Amygdala (tissue), 56 donors: ENCODE results near the gene GALNT11.
"Not testable (repeated sequence)": the region's sequence is repeated elsewhere in the genome, so short reads cannot be mapped to it uniquely, and the experiment has no call there.

Experiments
- DNase-seq, 56 donors: peaks; one replicate each; lab custom pipeline; 2025; lab: John Stamatoyannopoulos, UW

GALNT11 gene

GRCh38 chr7:152025077-152025936 is at the start of gene GALNT11:
TSS of gene GALNT11 (plus strand) at chr7:152025674. CDS start at chr7:152094228, 68,554 bp downstream.
- peak in 55 of 56 donors; percentile 5 to 87 (median 67) for DNase-seq

- DNase-seq = no peak
Observed at GRCh38 chr7:151978616-151979015, 46.9 kb upstream of the GALNT11 start.

- DNase-seq = no peak
Observed at GRCh38 chr7:151981223-151981622, 44.3 kb upstream of the GALNT11 start.

GRCh38 chr7:151982806-151983205 is 42.7 kb upstream of the GALNT11 start:
- DNase-seq = no peak

GRCh38 chr7:151984612-151985011 is 40.9 kb upstream of the GALNT11 start:
- no peak for DNase-seq

- DNase-seq = peak in 3 of 56 donors; percentile 5 to 14 (median 11)
Observed at GRCh38 chr7:151987748-151988529, 37.5 kb upstream of the GALNT11 start.

GRCh38 chr7:151992375-151992774 is 33.1 kb upstream of the GALNT11 start:
- DNase-seq = peak in 27 of 56 donors; percentile 2 to 49 (median 19)

GRCh38 chr7:151993977-151994676 is 31.3 kb upstream of the GALNT11 start:
- DNase-seq = peak in 32 of 56 donors; percentile 8 to 80 (median 40)

- no peak for DNase-seq
Observed at GRCh38 chr7:151999424-152000090, 25.9 kb upstream of the GALNT11 start.

- no peak for DNase-seq
Observed at GRCh38 chr7:152000191-152000590, 25.3 kb upstream of the GALNT11 start.

GRCh38 chr7:152006336-152006735 is 19.1 kb upstream of the GALNT11 start:
- no peak for DNase-seq

- no peak for DNase-seq
Observed at GRCh38 chr7:152011860-152012259, 13.6 kb upstream of the GALNT11 start.

- DNase-seq = no peak
Observed at GRCh38 chr7:152013230-152013629, 12.2 kb upstream of the GALNT11 start.

- DNase-seq = no peak
Observed at GRCh38 chr7:152013974-152014373, 11.5 kb upstream of the GALNT11 start.

- DNase-seq = no peak
Observed at GRCh38 chr7:152014722-152015121, 10.8 kb upstream of the GALNT11 start.

GRCh38 chr7:152015600-152015999 is 9.9 kb upstream of the GALNT11 start:
- no peak for DNase-seq

- no peak for DNase-seq
Observed at GRCh38 chr7:152016947-152017346, 8.5 kb upstream of the GALNT11 start.

- DNase-seq = not testable (repeated sequence)
Observed at GRCh38 chr7:152017683-152018082, 7.8 kb upstream of the GALNT11 start.

GRCh38 chr7:152021740-152022139 is 3.7 kb upstream of the GALNT11 start:
- DNase-seq = not testable (repeated sequence)
